Stimulated activated CD4-positive, alpha-beta T cell treated with anti-CD3 and anti-CD28 coated beads, Interleukin-1b, Interleukin-23, amount 100 ng/mL, for 48 hours (primary cell): ENCODE results near the gene GGTLC1.
"Not testable (repeated sequence)": the region's sequence is repeated elsewhere in the genome, so short reads cannot be mapped to it uniquely, and the experiment has no call there.

ENCODE experiments used
- DNase-seq: peaks from one replicate; pipeline ENCODE4 v3.0.0-alpha.2; 2020

Gene GGTLC1

DNA sequence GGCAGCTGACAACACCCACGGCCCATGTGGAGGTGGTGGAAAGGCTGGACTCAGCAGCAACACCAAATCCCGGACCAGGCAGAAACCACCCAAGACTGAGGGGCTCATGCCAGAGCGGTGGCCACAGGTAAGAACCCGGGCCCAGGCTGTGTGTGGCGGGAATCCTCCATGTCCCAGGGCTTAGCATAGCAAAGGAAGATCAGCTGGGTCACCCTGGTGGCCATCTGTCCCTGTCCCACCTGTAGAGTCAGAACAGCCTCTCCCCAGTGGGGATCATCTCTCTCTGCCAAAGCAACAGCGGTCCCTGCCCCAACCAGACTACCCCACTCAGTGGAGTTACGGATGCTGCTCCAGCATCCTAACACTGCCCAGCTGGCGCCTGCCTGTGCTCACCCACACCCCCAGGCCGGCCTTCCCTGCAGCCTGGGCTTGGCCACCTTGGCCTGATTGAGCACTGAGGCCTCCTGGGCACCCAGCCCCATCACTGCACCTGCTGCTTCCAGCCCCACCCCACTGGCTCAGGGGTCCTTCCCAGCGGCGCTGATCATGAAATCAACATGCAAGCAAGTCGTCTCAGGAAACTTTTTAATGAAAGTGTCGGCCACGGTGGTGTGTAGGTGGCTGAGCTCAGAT is 5.5 kb upstream of the GGTLC1 start:
- not testable (repeated sequence) for DNase-seq

- DNase-seq = not testable (repeated sequence)
Measured at GRCh38 chr20:23993440-23993839, 4.9 kb upstream of the GGTLC1 start.

DNA sequence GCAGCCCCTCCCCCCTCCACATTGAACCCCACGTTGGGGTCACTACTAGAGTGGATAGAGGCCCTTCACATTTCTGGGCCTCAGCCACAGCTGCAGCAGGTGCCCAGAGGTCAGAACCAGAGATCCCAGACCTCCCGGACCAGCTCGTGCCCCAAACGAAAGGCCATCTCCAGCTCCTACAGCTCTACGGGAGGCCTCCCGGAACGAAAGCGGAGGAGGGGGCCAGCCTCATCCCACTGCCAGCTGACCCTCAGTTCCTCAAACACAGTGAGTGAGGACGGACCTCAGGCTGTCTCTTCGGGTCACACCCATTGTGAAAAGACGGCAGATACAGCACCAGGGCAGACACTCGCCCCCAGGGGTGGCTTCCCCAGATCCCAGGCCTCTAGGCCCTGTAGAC is 1.7 kb upstream of the GGTLC1 start:
- DNase-seq = not testable (repeated sequence)

DNA sequence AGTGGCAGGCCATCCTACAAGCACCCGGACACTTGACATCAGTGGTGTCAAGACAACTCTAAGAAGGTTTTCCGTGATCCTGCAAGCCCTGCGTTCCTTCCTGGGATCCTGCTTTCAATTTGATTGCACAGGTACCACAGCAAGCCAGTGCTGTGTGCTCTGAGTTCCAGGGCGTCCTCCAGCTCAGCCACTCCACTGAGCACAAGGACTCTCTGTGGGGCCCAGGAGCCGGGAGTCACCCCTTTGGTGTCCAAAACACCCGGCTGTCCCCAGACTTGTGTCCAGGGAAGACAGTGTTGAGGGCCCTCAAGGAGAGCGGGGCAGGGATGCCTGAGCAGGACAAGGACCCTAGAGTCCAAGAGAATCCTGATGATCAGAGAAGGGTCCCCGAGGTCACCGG is 387 bp upstream of the GGTLC1 start:
- DNase-seq = not testable (repeated sequence)

GRCh38 chr20:23986716-23987115 is 1.9 kb downstream of the GGTLC1 start:
- DNase-seq = not testable (repeated sequence)

GRCh38 chr20:23986310-23986709 is 2.3 kb downstream of the GGTLC1 start:
- DNase-seq = not testable (repeated sequence)

GRCh38 chr20:23985790-23986225 is 2.8 kb downstream of the GGTLC1 start:
- DNase-seq = not testable (repeated sequence)

DNA sequence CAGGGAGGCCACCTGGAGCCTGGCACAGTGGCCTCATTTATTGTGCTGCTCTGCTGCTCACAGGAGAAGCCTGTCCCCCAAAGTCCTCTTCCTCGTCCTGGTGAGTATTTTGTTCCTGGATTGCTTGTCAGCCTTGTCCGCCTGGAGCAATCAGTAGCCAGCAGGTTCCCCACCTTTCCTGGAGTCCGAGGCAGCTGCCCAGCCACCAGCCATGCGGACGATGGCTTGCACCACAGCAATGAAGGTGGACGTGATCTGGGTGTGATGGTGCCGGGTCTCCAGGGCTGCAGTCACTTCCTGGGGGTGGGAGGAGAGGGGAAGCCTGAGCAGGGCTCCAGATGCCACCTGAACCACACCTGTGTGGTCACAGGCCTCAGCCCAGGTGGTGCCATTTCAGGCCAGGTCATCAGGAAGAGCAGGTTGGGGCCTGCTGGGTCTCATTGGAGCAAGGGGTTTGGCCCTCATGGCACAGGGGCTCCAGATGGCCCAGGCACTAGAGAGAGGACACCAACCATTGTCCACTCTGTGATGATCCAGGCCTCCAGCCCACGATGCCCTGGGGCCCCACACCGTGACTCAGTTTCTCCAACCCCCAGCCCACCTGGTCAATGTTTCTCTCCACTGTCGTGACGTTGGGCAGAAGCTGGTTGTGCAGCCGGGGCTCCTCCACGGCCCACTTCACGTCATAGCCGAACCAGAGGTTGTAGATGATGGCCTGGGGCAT is 3.4 kb downstream of the GGTLC1 start:
- DNase-seq = not testable (repeated sequence)

DNA sequence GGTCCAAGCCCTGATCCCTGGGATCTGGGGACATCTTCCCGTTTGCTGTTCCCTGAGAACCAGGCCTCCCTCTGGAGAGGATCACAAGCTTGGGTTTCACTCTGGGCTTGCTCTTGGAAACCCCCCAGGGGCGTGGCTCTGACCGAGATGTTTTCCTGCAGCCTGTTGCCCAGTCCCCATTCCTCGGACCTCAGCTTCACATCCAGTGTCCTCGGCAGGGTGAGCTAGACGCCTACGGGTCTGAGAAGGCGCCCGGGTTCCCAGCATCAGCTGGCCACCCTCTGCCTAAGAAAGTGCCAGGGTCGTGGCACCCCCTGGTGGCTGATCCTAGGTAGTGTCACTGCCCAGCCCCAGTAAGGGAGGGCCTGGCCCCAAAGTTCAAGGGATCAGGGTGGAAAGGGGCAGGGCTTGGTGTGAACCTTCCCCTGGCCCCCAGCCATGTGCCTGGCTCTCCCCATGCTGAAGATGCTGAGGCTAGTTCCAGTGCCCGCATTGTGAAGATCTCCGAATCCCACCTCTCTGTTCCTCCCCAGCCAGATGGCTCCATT is 4.0 kb downstream of the GGTLC1 start:
- DNase-seq = not testable (repeated sequence)

- not testable (repeated sequence) for DNase-seq
Measured at GRCh38 chr20:23982112-23983018, 6.2 kb downstream of the GGTLC1 start.

DNA sequence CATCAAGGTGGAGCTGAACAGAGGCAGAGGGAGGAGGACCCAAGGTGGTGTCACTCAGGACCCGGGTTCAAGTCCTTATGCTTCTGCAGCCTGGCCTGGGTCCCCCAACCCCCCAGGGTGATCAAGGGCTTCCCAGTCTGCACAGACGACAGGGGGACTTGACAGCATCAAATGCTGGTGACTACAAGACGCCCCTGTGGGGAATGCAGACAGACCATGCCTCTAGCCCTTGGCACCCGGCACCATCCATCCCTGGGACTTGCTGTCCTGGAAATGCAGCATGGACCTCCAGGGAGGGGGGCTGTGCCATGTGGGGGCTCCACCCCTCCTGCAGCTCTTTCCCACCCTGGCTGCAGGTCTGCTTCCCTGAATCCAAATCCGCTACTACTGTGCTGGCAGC is 7.1 kb downstream of the GGTLC1 start:
- DNase-seq = not testable (repeated sequence)

GRCh38 chr20:23981014-23981413 is 7.6 kb downstream of the GGTLC1 start:
- not testable (repeated sequence) for DNase-seq

DNA sequence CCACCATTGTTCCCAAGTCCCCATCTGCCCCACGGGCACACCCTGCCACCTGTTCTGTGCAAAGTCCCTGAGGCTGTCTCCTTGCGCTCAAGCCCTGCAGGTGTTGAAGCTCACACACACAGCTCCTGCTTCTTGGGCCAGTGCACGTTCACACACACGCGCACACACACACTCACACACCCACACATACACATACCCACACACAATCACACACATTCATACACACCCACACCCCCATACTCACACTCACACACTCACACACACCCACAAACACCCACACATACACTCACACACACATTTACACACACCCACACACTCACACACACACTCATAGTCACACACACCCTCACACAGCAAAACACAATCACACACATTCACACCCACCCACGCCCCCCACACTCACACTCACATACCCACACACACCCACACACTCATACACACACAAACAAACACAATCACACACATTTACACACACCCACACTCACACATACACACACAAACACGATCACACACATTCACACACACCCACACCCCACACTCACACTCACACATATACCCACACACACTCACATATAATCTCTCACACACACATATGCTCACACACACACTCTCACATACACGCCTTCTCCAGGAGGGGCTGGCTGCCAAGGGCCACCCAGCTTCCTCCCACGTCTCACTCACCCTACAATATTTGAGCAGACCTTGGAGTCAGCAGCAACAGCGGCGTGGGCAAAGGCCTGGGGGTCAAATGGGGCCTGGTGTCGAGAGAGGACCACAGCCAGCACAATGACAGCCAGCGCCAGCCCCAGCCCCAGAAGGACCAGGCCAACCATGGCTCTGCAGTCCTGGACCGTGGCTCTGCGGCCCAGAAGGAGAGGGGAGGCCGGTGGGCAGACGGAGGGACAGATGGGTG is 8.4 kb downstream of the GGTLC1 start:
- not testable (repeated sequence) for DNase-seq

DNA sequence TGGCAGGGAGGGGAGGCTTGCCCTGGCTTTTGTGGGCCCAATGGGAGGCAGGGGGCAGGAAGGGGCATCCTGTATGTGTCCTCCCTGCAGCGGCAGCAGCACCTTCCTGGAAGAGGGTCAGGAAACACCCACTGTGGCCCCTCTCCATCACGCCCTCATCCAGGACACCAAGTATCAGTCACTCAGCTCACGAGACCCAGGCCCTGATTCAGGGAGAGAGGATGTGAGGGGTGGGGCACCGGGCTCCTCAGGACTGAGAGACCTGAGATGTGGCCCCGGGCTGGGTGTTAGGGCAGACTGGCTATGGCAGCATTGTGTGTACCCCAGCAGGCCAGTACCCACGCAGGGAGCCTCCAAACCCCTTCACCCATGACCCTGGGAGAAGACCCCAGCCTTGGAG is 9.2 kb downstream of the GGTLC1 start:
- DNase-seq = not testable (repeated sequence)

GRCh38 chr20:23978457-23978856 is 10.1 kb downstream of the GGTLC1 start:
- not testable (repeated sequence) for DNase-seq

GRCh38 chr20:23974966-23975365 is 13.6 kb downstream of the GGTLC1 start:
- DNase-seq = no peak

GRCh38 chr20:23971310-23971709 is 17.3 kb downstream of the GGTLC1 start:
- DNase-seq = no peak

GRCh38 chr20:23970049-23970448 is 18.5 kb downstream of the GGTLC1 start:
- DNase-seq = no peak

- DNase-seq = no peak
Measured at GRCh38 chr20:23967616-23967979, 21.0 kb downstream of the GGTLC1 start.

- DNase-seq = no peak
Measured at GRCh38 chr20:23966927-23967615, 21.5 kb downstream of the GGTLC1 start.

DNA sequence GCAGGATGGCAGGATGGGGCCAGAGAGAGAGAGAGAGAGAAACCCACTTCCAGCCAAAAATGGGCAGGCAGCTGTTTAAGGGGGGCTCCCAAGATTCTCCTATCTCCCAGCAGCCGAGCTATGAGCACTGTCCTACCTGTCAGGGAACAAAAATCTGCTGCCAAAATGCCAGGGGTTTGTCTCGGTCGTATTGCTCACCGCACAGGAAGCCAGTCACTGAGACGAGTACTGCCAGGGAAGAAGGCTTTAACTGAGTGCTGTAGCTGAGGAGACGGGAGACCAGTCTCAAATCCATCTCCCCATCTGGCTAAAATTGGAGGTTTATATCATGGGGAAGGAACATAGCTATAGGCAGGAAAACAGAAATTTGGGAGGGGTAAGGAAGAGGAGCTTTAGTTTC is 22.3 kb downstream of the GGTLC1 start:
- no peak for DNase-seq
